Activated CD4-positive, alpha-beta T cell treated with anti-CD3 and anti-CD28 coated beads for 1 hour (primary cell): Measurements from ENCODE around the gene FGF19.

Experiments
- DNase-seq: peaks from one replicate; pipeline ENCODE4 v3.0.0-alpha.2; 2020

The FGF19 gene

DNA sequence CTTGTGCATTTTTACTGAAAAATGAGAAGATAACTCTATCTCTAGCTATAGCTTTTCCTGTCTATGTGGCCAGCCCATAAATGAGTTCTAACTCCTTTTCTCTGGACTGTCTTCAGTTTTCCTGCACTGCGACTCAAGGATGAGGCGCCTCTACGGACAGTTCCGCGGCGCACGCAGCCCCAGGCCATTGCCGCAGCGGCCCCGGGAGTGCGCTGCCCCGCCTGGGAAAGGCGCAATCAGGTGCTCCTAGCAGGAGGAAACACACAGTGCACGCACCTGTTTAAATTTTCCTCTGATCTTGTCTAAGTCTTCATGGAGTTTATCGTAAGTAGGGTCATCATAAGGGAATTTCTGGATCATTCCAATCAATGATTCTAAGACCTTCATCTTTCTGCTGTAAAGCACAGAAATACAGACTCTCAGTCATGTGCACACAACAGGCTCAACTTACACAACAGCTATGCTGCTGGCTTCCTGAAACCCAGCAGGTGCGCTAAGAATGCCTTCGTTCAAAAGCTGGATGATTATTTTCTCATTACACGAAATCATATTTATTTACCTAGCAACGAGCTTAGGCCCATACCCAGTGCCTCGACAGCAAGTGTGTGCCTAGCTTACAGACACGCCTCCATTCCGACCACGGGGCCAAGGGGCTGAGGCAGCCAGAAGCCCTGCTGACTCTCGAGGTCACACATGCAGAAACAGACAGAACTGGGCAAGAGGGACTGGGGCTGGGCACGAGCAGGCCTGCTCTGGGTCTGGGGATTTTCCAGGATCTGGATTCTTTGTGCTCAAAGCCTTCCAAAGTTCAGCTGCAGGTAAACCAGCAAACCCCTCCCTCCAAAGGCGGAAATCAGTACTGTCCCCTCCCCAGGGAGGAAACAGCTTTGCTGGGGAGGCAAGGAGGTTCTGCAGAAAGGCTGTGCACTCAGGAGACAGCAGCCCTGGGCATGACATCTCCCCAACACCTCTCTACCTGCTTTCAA, 35.9 kb downstream of the FGF19 start:
- DNase-seq: no peak

DNA sequence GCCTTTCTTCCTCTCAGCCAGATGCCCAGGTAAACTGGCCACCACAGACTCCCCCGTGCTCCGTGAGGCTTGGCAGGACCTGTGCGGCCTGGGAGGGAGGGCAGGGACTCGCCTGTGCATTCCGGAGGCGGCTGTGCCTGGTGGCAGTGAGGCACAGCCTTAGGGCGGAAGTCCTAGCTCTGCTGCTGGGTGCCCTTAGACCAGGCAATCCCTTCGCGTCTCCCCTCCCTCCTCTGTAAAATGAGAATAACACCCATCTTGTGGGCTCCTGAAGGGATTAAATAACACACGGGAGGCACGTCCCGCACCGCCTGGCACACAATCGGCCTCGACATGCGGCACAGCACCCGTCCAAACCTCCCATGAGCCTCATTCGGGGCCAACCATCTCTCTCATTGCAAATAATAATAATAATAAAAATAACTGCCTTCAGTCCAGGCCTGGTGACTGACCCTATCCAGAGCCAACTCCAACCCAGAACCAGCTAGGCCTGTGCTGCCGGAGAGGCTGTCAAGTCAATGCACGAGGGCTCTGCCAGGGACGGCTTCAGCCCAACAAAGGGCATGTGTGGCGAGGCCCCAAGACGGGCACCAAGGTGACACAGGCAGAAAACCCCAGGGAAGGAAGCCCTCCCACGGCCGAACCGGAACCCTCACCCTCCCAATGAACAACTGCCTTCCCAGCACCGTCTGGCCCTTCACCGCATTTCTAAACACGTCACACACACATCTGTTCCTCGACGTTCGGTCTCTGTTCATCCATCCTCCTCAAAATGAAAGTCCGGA, 36.9 kb downstream of the FGF19 start:
- DNase-seq: no peak

DNA sequence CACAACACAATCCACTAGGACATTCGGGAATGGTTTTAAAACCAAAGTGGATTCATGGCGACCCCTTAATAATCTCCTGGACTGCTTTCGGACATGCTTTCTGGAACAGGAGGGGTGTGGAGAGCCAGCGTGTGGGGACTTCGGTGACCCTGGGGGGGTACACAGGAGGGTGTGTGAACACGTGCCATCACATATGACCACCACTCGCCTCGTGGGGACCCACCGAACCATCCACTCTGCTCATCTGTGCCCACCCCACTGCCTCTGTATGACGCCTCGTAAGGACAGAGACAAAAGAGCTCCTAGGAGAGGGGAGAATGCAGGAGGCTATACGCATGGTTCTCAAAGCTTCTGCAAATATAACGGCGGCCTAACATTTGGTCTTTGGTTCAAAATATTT, 37.6 kb downstream of the FGF19 start:
- DNase-seq: no peak

DNA sequence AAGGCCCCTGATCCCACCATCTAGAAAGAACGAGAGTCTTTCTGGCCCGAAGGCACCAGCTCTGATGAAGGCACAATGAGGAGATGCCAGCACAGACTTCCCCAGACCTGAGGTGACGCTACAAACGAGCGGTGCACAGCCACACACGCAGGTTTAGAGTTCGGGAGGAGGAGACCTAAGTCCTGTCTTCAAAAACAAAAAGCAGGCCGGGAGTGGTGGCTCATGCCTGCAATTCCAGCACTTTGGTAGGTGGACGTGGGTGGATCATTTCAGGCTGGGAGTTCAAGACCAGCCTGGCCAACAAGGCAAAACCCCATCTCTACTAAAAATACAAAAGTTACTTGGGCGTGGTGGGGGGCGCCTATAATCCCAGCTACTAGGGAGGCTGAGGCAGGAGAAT, 38.2 kb downstream of the FGF19 start:
- DNase-seq: no peak

DNA sequence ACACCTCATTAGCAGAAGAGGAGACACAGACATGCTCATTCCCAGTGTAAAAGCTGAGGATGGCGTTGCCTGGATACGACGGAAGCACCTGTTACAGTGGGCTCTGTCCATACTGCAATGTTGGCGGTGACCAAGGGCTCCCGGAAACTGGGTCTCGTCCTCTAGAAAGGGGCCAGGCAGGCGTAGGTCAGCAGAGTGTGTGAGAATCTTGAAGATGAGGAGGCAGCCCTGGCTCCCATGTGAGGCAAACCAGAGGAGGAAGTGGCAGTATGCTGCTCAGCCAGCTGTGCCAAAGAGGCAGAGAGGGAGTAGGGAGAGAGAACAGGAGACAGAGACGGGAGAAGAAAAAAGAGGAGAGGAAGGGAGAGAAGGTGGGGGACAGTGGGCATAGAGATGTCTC, 38.9 kb downstream of the FGF19 start:
- DNase-seq: no peak

DNA sequence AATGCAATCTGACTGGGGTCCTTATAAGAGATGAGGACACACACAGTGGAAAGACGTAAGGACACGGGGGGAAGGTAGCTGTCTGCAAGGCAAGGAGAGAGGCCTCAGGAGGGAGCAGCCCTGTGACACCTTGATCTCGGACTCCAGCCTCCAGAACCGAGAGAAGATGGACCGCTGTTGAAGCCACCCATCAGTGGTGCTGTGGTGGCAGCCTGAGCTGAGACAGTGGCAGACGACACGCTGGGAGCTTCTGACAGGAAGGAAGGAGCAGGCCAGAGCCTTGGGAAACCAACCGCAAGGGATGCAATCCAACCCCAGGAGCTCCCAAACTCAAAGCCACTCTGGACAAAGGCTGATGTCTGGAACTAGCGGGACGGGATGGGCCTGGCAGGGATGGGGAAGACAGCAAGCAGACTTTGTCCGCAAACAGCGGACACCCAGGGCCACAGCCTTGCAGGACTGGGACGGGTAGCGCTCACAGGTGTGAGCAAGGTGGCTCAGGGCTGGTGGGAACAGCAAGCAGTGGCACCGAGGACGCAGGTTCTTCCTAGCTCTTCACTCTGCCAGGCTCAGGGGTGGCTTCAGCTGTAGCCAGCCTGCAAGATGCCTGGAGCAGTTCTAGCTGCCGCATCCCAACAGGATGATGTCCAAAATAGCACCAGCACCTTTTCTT, 39.6 kb downstream of the FGF19 start:
- no peak for DNase-seq

DNA sequence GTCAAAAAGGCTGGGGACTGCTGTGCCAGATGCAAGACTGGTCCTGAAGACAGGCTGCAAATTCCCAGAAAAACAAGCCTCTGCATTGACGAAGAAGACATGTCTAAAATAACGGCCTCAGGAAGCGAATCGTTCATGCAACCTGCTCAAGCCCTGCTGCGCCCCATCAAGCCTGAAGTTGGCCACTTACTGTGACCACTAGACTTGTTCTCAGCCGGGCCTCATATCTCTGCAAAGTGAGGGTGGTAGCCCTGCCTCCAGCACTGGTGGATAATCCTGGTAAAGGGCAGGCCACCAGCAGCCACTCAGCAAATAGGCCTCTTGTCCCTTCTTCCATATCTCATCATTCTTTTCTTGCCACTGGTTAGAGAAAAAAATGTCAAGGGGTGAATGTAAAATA, 40.5 kb downstream of the FGF19 start:
- DNase-seq: no peak

DNA sequence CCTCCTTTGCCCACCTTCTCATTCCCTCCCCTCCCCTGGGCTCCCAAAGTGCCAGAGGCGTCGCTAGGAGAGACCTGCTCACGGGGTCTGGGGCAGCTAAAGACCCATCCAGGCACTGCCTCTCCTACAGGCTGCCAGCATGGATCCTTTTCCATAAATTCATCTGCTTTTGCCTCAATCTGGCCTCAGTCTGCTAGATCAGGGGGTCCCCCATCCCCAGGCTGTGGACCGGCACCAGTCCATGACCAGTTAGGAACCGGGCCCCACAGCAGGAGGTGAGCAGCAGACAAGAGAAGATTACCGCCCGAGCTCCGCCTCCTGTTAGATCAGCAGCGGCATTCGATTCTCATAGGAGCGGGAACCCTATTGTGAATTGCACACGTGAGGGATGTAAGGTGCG, 41.0 kb downstream of the FGF19 start:
- no peak for DNase-seq

DNA sequence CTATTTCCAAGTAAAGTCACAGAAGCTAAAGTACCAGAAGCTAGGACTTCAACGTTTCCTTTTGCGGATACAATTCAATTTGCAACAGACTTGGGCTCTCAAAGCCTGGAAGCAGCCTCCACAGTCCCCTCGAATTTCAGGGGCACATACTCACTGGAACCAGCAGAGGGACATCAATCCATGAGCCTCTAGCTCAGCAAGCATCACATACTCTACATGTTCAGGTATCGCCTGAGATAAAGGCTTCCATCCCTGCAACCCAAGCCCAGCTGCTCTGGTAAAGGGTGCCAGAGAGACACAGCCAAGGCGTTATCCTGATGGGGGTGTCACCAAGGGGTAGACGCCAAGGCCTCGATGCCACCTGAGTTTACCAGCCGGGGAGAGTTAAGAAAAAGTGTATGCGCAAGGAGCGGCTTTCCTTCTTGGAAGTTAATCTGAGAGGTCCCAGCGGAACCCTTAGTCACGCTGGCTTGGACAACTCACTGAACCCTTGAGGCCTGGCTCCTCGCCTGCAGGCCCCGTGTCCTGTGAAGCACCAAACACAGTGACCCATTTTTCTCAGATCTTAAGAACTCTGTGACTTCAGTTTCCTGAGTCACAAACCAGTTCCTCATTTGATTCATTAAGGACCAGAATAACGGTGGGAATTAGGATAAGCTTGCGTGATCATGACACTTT, 41.7 kb downstream of the FGF19 start:
- no peak for DNase-seq

DNA sequence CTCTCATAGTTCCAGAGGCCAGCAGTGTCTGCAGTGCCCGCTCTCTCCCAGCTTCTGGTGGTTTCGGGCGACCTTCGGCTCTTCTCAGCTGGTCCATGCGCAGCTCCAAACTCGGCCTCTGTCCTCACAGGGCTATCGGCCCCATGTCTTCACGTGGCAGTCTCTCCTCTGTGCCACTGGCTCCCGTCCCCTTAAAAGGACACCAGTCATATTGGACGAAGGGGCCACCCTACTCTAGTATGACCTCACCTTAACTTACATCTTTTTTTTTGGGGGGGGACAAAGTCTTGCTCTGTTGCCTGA, 42.5 kb downstream of the FGF19 start:
- no peak for DNase-seq

DNA sequence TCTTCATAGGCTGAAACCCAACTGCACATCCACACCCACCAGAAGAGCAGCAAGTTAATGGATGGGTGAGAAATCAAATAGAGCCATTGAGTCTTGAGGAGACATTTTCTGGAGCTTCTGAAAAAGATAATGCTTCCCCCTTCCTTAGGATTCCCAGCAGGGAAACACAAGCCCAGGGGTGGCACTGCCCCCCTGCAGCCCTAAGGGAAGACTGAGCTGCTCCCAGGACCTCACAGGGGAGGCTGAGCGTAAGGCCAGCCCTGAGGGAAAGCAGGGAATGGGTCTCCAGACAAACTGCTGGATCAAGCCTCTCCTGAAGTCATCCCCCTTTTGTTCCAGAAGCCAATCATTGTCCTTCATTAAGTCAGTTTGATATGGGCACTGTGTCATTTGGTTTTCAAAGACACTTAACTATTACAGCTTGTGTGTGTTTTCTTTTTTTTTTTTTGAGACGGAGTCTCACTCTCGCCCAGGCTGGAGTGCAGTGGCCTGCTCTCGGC, 43.8 kb downstream of the FGF19 start:
- no peak for DNase-seq

DNA sequence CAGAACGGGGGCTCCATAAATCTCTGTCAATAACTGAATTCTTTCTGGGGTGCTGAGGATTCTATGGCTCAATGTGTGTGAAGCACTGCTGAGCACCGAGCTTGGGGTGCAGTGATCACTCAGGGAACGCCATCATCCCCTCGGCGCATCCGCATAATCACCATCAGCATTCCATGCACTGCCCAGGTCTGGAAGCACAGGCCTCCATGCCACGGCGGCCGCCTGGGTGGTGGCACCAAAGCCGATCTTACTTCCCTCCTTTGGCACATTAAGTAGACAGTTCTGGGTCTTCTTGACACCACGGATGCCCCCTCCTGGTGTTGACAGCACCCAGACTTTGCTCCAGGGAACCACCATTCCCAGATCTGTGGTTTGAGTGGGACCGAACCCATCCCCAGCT, 44.2 kb downstream of the FGF19 start:
- no peak for DNase-seq

DNA sequence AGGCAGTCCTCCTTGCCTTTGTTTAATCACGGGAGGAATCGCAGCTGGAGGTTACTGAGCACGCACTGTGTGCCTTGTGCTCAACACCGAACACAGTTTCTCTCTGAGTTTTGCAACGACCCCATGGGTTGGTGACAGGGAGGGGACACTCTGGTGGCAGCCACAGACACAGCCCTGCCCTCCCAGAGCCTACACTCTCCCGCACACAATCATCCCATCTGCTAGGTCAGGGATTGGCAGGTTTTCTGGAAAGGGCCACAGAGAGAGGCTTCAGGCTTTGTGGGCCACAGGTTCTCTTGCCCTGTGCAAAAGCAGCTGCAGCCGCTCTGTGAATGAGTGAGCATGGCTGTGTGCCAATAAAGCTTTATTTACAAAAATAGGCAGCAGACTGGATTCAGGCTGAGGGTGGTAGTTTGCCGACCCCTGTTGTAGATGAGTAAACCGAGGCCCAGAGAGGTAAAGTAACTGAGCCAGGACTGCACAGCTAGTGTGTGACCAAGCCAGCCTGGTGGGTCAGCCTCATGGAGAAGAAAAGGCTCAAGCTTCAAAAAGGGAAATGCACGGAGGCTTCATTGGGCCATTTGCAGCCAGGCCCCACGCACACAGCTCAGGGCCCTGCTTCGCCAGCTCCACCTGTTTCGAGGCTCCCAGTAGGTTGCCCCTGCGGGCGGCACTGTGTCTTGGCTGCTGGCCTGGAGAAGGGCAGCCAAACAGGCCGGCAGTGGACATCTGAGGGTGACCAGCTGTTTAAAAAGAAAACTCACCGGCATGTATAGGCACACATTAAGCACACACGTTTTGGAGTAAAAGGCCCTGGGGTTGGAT, 45.0 kb downstream of the FGF19 start:
- no peak for DNase-seq

DNA sequence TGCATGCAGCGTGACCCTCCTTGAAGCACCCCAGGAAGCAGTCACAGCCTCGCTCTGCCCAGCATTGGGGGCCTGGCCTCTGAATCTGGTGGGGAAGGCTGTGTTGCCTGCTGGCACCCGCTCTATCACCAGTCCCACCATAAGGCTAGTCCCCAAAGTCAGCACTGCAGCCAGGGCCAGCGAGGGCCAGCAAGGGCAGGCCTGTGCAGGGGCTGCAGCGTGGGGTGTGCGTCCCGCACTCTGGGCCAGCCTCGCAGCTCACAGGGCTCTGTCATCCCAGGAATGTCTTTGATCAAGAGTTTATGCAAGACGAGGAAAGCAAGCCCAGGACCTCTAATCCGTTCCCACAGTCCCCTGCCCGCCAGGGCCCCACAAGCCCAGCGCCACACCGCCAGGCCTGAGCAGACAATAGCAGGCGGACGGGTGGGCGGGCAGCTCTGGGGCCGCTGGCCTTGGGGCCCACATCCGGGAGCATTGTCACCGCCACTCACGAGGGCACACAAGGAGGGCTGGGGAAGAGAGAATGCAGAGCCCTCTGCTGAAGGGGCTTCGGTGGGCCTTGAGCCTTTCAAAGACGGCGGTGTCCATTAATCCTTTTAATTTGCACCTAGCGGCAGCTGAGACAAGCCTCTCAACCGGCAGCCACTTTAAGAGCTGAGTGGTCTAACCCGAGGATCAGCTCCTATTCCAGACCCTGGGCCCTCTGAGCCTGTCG, 45.8 kb downstream of the FGF19 start:
- DNase-seq: no peak

DNA sequence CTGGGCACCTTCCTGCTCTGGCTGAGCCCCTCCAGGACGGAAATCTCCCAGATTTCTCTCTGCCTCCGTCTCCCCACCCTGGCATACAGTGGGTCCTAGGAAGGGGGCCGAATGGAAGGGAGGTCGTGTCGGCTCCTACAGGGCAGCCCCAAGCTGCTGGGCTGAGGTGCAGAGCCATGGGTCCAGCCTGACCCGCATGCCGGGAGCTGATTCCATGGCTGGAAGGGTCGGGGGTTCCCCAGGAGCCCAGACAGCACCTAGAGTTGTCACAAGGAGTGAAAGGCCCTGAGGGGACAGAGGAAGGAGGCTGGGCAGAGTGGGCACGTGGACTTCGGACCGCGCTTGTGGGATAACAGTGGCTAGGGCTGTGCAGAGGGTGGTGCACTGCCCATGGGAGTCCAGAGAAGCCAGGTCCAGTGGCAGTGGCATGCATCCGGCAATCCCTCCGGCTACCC, 46.3 kb downstream of the FGF19 start:
- DNase-seq: no peak

DNA sequence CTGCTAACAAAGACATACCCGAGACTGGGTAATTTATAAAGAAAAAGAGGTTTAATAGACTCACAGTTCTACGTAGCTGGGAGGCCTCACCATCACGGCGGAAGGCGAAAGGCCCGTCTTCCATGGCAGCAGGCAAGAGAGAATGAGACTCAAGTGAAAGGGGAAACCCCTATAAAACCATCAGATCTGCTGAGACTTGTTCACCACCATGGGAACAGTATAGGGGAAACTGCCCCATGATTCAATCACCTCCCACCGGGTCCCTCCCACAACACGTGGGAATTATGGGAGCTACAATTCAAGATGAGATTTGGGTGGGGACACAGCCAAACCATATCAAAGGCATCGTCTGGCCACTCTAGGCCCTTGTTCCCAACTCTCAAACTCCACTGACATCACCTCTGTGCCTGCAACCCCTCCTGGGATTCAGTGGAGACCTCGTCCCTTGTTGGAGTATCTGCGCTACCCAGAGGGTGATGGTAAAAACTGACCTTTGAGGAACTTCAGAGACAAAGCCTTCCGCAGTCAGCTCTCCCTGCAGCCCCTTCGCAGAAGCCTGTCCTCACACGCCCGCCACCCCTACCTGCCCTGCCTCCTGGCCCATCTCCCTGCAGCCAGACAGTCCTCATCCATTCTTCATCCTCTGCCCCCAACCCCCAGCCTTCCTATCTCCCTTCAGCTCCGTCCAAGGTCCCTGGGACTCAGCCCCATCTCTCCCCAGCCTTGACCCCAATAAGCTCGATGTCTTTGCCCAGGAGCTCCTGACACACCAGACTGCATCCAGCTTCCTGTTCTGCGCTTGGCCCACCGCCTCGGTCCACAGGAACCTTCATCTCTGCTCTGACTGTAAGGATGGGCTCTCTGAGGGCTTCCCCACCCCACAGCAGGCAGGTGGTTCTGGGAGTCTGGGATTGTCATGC, 47.0 kb downstream of the FGF19 start:
- DNase-seq: no peak

DNA sequence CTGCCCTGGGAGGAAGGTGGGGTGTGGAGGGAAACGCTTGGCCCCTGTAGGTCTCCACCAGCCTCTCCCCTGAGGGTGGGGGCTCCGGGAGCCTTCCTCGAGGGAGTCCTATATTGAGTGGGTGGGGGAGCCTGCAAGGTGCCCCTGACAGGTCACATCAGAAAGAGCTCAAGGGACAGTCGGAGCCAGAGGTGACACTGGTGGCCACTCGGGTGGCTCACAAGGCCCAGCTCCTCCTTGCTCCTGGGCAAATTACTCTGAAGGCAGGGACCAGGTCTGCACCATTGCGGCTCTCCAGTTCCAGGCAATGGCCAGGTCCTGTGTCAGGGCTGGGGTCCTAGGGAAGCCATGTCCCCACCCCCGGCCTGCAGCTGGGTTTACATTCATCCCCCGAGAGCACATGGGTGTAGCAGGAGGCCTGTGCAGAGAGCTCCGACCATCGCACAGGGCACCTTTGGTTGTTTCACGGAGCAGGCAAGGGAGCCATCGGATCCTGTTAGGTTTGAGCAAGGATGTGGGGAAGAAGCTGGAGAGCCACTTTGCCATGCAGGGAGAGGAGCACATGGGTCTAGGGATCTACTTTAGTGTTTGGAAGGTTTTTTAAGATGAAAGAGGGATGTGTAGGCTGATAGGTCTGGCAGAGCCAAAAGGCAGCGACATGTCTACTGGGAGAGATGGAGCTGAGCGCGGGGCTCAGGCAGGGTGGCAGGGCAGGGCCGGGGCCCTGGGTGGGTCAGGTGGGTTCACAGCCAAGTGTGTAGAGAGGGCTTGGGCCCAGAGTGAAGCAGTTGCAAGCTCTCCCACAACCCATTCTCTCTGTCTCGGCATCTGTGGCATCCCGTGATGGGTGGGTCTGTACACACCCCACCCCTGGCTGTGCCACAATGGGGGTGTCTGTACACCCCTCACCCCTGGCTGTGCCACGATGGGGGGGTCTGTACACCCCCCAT, 48.1 kb downstream of the FGF19 start:
- DNase-seq: no peak

DNA sequence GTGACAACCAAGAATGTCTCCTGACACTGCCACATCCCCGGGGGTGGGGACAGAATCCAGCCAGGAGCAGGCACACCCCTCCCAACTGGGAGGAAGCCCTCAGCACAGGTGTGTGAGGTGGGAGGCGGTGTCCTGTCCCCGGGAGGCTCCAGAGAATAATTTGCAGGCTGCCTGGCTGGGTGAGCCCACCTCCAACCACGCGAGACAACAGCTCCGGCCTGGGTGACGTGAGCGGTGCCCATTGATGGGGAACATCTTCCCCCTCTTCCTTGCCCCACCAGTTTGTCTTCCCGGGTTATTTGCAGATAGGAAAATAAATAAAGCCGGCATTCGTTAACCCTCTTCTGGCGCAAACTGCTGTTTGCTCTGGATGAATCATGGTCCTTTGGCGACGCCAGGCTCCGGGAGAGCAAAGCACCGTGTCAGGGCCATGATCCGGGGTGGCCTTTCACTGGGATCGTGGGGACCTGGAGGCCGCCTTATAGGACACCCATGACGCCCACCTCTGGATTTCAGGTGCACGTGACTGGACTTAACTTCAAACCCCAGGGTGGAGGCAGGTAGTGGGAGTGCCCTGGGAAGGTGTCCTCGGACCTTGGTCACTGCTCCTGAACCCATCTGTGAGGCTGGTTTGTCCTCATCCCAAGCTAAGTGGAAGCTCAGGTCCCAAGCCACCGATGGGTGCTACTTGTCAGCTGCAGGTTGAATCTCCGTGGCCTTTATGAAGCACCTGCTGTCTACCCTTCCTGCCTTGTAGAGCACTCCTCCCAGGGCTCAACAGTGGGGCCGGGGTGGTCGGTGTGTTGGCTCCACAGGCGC, 49.0 kb downstream of the FGF19 start:
- DNase-seq: no peak
